Neural progenitor cell (in vitro differentiated cells): ENCODE results near the gene TNK2.

Experiments used
- EZH2 ChIP-seq: fragments of 200-600 bp; sonication (generic); IDR thresholded peaks from 2 replicates; pipeline ENCODE4 v1.6.1; 2017; ENCODE audit warnings: antibody characterized with exemption, mild to moderate bottlenecking, moderate library complexity
- EZH2phosphoT487 ChIP-seq: fragments of 200-600 bp; sonication (generic); IDR thresholded peaks from 2 replicates; pipeline ENCODE4 v1.6.1; 2017; ENCODE audit warnings: antibody characterized with exemption
- TF ChIP-seq, protein P1 (sequence below): fragments of 200-600 bp; sonication (generic); IDR thresholded peaks from 2 replicates; pipeline ENCODE4 v1.5.1; 2017; ENCODE audit warnings: antibody characterized with exemption, mild to moderate bottlenecking

DNA sequence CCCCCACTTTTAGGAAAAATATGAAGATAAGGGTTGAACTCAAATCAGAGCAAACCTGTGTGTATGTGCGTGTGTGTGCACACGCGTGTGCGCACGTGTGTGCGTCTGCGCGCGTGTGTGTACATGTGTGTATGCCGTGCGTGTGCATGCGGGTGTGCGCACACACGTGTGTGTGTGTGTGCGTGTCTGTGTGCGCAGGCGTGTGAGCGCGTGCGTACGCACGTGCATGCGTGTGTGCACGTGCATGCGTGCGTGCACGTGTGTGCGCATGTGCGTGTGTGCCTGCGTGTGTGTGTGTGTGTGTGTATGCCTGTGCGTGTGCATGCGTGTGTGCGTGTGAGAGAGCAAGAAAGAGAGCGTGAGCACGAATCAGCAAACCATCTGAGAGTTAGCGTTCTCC, 20.7 kb downstream of the TNK2 start:
- TF ChIP-seq, protein P1, sequence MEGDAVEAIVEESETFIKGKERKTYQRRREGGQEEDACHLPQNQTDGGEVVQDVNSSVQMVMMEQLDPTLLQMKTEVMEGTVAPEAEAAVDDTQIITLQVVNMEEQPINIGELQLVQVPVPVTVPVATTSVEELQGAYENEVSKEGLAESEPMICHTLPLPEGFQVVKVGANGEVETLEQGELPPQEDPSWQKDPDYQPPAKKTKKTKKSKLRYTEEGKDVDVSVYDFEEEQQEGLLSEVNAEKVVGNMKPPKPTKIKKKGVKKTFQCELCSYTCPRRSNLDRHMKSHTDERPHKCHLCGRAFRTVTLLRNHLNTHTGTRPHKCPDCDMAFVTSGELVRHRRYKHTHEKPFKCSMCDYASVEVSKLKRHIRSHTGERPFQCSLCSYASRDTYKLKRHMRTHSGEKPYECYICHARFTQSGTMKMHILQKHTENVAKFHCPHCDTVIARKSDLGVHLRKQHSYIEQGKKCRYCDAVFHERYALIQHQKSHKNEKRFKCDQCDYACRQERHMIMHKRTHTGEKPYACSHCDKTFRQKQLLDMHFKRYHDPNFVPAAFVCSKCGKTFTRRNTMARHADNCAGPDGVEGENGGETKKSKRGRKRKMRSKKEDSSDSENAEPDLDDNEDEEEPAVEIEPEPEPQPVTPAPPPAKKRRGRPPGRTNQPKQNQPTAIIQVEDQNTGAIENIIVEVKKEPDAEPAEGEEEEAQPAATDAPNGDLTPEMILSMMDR, result no peak
- TF ChIP-seq EZH2 (no peak), EZH2phosphoT487 (no peak)
